SIG-M5 treated with dmso at 0.1 percent for 504 hours (cell line): ENCODE measurements around the gene RPS6KA2.

ENCODE experiments used
- DNase-seq: peaks from one replicate; lab custom pipeline; 2025; ENCODE audit not compliant: unreplicated experiment; lab: John Stamatoyannopoulos, UW

The RPS6KA2 gene

DNA sequence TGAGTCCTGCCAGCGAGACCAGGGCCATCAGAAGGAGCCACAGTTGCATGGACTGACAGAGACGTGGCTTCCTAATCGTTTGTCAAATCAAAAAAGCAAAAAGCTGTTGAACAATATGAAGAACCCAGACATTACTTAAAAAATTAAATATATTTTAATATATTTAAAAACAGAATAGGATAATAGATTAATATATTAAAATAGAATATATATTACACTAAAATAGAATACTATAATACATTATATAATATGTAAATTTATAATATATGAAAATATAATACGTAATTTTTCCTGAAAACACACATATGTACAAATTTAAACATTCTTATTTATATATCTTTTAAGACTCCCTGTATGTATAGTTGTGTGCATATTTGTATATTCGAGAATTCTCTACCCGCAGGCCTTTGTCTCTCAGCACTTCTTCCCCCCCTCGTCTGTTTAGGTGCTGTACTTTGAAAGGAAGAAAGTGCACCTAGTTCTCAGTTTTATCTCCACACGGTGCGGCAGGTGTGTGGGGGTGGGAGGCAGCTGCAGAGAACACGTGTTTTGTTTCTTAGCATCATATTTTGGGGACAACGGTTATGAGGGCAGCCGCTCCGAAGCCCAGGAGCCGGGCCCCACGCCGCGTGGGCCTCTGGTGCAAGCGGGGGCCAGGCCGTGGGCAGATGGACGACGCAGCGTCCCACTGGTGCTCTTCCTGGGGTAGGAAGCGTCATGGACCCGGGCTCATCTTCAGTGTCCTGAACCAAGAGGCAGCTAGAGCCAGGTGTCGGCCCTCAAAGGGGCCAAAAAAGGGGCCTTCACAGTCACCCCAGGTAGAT is 172.1 kb downstream of the RPS6KA2 start:
- no peak for DNase-seq

GRCh38 chr6:166453651-166454050 is 173.4 kb downstream of the RPS6KA2 start:
- DNase-seq = no peak

DNA sequence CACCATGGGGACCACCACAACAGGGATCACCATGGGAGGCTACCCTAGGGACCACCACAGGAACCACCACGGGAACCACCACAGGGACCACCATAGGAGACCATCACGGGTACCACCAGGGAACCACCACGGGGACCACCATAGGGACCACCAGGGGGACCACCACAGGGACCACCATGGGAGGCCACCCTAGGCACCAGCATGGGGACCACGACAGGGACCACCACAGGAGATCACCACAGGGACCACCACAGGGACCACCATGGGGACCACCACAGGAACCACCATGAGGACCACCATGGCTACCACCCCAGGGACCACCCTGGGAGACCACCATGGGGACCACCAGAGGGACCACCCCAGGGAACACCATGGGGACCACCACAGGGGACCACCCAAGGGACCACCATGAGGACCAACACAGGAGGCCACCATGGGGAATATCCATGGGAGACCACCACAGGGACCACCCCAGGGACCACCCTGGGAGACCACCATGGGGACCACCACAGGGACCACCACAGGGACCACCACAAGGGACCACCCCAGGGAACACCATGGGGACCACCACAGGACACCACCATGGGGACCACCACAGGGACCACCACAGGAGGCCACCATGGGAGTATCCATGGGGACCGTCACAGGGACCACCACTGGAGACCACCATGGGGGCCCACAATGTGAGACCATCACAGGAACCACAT is 176.7 kb downstream of the RPS6KA2 start:
- no peak for DNase-seq

DNA sequence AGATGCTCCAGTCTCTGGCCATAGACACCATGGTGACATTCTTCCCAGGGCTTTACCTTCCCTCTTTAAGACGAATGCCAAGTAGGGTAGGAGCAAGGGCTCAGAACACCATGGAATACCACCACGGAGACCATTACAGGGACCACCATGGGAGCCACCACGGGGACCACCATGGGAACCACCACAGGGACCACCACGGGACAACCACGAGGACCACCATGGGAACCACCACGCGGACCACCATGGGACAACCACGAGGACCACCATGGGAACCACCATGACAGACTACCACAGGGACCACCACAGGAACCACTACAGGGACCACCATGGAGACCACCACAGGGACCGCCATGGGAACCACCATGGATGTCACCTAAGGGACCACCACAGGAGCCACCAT is 177.4 kb downstream of the RPS6KA2 start:
- DNase-seq = no peak

- DNase-seq = no peak
Observed at GRCh38 chr6:166449036-166449435, 178.0 kb downstream of the RPS6KA2 start.

- no peak for DNase-seq
Observed at GRCh38 chr6:166448432-166448831, 178.6 kb downstream of the RPS6KA2 start.

GRCh38 chr6:166446567-166447065 is 180.4 kb downstream of the RPS6KA2 start:
- no peak for DNase-seq

DNA sequence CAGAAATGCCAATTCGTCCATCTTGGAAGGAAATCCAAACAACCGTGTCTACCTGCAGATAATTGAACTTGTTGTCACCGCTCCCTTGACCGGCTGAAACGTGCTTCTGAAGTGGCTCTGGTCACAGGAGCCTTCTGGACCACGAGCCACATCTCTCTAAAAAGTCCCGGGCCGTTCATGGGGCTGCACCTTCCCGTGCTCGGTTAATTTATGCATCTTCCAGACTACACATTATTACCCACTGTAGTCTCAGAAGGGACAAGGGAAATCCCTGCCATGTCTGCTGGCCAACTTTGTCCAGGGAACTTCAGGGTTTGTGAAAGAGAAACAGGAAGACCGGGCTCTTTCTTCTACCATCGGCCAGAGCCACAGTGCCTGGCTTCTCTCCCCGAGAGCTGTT is 180.9 kb downstream of the RPS6KA2 start:
- DNase-seq = no peak

DNA sequence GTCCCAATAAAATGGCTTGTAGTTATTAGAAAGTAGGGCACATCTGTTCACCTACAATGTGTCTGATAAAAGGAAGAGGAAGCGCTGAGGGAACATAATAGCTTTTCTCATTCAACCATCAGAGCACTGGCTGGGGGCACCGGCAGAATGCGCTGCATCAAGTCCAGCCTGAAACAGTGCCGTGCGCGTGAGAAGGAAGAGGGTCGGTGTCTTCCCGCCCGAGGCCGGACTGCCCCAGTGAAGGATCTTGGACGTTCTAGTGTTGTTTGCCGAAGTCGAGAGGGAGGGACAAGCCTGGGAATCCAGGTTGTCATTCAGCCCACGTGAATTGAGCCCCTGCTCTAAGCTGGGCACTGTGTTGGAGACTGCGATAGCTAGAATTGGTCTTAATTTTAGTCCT is 182.6 kb downstream of the RPS6KA2 start:
- no peak for DNase-seq

DNA sequence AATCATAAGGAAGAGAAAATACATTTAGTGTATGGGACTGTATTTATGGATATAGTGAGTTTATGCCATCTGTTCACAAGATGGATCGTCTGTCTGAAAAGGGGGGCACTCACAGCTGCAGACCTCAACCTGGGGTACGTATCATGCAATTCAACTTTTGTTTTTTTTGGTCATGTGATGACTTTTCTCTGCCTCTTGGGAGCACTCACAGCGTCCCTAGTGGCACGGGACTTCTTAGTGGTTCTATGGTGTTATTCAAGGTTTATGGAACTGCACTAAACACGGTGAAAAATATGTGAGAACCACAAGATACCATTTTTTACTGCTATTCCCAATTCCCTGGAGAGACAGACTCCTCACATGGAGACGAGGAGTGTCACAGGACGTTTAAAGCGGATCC is 183.9 kb downstream of the RPS6KA2 start:
- no peak for DNase-seq

DNA sequence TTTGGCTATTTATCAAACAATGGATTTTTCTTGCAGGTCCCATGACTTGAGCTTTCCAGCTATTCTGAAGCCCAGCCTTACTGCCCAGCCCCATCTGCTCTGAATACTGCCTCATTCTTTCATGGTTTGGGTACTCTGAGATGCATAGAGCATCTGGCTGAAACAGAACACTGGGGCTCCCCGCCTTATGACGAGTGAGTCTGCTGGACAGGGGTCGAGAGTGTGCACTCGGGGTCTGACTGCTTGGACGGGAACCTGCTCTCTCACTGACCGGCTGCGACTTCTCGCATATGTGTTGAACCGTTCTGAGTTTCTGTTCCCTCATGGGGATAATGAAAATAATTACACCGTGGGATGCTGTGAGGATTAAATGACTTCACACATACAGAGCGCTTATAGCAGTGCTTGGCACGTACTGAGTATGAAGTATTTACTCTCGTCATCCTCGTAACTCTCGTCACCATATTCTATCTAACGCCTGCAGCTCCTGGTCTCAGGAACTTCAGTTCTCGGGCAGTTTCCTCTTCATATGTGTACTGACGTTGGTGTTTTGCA is 184.8 kb downstream of the RPS6KA2 start:
- DNase-seq = no peak

DNA sequence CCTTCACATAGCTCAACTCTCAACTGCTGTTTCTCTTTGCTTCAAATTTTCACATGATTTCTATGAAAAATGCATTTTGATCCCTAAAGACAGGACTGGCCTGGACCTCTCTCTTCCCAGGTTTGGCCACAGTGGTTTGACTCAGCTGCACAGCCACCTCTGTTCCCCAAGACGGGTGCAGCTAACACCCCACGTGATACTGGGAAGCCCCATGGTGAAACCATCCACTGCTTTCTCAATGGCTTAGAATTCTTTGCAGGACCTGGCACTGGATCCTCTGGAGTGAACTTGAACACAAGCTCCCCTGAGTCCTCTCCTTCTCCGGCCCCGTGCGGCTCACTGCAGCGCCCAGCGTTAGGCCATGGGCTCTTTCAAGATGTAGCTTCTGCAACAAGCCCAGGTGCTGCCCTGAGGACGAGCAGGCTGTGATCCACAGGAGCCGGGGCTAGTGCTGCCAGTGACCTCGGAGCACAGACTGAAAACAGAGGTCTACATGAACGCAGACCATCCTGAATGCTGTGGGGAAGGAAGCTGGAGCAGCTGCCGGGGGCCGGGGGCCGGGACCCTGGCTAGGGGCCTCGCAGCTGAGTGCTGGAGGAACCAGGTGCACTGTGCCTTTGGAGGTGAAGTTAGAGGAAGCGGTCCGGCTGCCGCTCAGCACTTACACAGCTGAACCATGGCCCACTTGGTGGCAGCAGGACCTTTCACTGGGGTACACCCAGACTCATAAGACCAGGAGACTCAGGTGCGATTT is 185.5 kb downstream of the RPS6KA2 start:
- DNase-seq = no peak

DNA sequence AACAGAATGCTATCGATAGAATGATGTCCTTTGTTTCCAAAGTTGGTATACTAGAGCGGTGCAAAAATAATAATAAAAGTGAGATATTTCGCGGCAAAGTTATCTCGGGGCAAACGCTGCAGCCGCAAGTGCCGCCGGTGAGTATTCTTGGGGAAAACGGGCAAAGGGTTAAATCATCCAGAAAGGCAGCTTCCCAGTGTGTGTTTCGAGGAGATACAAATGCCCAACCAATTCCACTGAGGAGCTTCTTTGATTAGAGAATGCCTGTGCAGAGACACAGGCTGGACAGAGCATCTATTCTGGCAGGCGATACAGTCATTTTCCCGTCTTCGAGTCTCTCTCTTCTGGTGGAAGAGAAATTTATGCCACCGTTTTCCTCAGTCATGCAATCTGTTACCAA is 186.3 kb downstream of the RPS6KA2 start:
- no peak for DNase-seq

- DNase-seq = no peak
Observed at GRCh38 chr6:166440106-166440505, 186.9 kb downstream of the RPS6KA2 start.

GRCh38 chr6:166439366-166440091 is 187.5 kb downstream of the RPS6KA2 start:
- no peak for DNase-seq

DNA sequence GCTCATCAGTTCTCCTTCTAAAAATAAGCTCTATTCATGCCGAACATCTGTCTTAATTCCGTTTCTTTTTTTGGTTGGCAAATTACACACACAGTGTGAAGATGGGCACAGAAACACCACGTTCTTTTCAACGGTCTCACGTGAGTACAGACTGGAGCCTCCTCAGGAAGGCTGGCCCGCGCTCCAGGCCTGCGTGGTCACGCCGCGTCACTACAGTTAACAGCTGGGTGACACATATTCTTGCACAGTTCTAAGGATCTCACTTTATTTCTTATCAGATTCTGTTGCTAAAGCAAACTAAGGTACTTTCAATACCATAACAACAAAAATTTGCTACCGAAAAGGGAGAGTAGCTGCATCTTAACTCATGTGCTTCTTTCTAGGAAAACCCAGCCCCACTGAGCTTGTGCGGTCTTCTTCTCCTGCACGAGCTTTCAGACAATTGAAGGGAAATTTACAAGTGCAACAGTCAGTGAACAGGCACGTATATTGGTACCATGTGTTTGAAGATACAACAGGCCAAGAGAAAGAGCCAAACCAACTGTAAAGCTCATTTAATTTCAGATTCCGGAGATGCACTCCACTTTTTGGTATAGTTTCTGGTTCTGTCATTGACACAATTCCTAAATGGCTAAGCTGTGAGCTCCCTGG is 188.7 kb downstream of the RPS6KA2 start:
- no peak for DNase-seq

- DNase-seq = no peak
Observed at GRCh38 chr6:166437661-166438060, 189.4 kb downstream of the RPS6KA2 start.

DNA sequence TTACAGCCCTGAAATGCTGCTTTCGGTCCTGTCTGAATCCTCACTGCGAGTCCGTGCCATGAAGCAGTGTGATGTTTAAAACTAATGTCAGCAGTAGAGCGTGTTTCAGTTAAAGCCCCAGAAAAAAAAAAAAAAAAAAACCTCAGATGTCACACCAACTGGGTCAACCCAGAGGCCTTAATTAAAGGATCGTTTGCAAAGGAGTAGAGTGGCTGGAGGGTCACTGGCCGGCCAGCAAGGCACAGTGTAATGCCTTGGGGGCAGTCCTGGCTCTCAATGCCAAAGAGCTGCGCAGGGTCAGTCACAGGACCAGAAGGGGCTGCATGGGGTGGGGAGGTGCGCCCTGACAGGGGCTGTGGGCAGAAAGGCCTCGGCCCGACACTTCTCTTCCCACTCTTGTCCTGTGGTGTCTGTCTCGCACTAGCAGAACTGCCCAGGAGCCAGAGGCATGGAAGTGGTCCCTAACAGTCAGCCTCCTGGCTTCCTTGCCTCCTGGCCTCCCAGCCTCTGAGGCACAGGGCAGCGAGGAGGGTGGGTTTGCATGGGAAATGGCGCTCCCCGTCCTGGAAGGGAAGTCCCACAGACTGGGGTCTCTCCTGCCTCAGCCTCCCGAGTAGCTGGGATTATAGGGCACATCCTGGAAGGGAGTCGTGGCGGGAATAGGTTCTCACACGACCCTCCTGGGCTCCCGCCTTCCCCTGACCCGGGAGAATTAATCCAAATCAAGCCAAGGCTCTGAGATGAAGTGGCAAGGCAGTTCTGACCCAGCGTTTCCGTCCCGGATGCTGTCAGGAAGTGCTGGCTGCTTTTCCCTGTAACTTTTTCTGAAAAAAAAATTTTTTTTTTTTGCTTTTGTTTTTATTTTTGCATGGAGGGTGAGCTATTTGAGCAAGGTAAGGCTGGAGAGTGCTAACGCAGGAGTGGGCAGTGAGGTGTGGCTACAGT is 190.6 kb downstream of the RPS6KA2 start:
- no peak for DNase-seq

GRCh38 chr6:166435574-166435973 is 191.5 kb downstream of the RPS6KA2 start:
- no peak for DNase-seq
